ENCODE measurements around the gene CCT5. TPM values are rescaled to one million over a fixed set of nuclear protein-coding genes. Genes with fewer than 3 reads are reported as not detected.

Gene CCT5
- total RNA-seq, 1 experiment from 2014 or later, result 548 TPM

GRCh38 chr5:10315201-10315600 is 65.1 kb downstream of the CCT5 start (continued):
- TF ChIP-seq MYBL2 (CRISPR knock-in tag; IDR thresholded peaks at IDR 0.05) (no peak), ZBTB21 (CRISPR knock-in tag; IDR thresholded peaks at IDR 0.05; ENCODE audit: borderline replicate concordance) (no peak)
- TF ChIP-seq, protein P1, sequence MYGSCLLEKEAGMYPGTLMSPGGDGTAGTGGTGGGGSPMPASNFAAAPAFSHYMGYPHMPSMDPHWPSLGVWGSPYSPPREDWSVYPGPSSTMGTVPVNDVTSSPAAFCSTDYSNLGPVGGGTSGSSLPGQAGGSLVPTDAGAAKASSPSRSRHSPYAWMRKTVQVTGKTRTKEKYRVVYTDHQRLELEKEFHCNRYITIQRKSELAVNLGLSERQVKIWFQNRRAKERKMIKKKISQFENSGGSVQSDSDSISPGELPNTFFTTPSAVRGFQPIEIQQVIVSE (CRISPR knock-in tag; IDR thresholded peaks at IDR 0.05; ENCODE audit: borderline replicate concordance), result no peak
- TF ChIP-seq, protein P2, sequence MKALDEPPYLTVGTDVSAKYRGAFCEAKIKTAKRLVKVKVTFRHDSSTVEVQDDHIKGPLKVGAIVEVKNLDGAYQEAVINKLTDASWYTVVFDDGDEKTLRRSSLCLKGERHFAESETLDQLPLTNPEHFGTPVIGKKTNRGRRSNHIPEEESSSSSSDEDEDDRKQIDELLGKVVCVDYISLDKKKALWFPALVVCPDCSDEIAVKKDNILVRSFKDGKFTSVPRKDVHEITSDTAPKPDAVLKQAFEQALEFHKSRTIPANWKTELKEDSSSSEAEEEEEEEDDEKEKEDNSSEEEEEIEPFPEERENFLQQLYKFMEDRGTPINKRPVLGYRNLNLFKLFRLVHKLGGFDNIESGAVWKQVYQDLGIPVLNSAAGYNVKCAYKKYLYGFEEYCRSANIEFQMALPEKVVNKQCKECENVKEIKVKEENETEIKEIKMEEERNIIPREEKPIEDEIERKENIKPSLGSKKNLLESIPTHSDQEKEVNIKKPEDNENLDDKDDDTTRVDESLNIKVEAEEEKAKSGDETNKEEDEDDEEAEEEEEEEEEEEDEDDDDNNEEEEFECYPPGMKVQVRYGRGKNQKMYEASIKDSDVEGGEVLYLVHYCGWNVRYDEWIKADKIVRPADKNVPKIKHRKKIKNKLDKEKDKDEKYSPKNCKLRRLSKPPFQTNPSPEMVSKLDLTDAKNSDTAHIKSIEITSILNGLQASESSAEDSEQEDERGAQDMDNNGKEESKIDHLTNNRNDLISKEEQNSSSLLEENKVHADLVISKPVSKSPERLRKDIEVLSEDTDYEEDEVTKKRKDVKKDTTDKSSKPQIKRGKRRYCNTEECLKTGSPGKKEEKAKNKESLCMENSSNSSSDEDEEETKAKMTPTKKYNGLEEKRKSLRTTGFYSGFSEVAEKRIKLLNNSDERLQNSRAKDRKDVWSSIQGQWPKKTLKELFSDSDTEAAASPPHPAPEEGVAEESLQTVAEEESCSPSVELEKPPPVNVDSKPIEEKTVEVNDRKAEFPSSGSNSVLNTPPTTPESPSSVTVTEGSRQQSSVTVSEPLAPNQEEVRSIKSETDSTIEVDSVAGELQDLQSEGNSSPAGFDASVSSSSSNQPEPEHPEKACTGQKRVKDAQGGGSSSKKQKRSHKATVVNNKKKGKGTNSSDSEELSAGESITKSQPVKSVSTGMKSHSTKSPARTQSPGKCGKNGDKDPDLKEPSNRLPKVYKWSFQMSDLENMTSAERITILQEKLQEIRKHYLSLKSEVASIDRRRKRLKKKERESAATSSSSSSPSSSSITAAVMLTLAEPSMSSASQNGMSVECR (CRISPR knock-in tag; IDR thresholded peaks at IDR 0.05; ENCODE audit: borderline replicate concordance), result no peak
- TF ChIP-seq, protein P3, sequence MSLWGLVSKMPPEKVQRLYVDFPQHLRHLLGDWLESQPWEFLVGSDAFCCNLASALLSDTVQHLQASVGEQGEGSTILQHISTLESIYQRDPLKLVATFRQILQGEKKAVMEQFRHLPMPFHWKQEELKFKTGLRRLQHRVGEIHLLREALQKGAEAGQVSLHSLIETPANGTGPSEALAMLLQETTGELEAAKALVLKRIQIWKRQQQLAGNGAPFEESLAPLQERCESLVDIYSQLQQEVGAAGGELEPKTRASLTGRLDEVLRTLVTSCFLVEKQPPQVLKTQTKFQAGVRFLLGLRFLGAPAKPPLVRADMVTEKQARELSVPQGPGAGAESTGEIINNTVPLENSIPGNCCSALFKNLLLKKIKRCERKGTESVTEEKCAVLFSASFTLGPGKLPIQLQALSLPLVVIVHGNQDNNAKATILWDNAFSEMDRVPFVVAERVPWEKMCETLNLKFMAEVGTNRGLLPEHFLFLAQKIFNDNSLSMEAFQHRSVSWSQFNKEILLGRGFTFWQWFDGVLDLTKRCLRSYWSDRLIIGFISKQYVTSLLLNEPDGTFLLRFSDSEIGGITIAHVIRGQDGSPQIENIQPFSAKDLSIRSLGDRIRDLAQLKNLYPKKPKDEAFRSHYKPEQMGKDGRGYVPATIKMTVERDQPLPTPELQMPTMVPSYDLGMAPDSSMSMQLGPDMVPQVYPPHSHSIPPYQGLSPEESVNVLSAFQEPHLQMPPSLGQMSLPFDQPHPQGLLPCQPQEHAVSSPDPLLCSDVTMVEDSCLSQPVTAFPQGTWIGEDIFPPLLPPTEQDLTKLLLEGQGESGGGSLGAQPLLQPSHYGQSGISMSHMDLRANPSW (CRISPR knock-in tag; conservative IDR thresholded peaks at IDR 0.05; ENCODE audit: low read depth), result no peak
- TF ChIP-seq, protein P4, sequence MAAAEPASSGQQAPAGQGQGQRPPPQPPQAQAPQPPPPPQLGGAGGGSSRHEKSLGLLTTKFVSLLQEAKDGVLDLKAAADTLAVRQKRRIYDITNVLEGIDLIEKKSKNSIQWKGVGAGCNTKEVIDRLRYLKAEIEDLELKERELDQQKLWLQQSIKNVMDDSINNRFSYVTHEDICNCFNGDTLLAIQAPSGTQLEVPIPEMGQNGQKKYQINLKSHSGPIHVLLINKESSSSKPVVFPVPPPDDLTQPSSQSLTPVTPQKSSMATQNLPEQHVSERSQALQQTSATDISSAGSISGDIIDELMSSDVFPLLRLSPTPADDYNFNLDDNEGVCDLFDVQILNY (CRISPR knock-in tag; IDR thresholded peaks at IDR 0.05), result no peak

Other genes with a start within 250 kb of the CCT5 start
- 10.3 to 15.7 TPM (median 11.8 TPM) in 3 replicates for gene ATPSCKMT, start 392 bp upstream of the CCT5 start, total RNA-seq (2021)
- gene CMBL, start 57.6 kb downstream of the CCT5 start, total RNA-seq (2021), result 26.7 to 34.0 TPM (median 27.7 TPM) in 3 replicates
- 117 to 122 TPM (median 121 TPM) in 3 replicates for gene MARCHF6, start 103.4 kb downstream of the CCT5 start, total RNA-seq (2021)
- gene ROPN1L, start 191.6 kb downstream of the CCT5 start, total RNA-seq (2021), result 0.27 TPM in 1 of 3 replicates, not detected in the others

Measured in WTC11 (cell line).